ENCODE data around the gene KLK4.

Gene KLK4

GRCh38 chr19:50911206-50912101, at the start of gene KLK4:
Gene KLK4 (minus strand): TSS chr19:50911395. CDS start chr19:50910738, 657 bp downstream.
- peaks cover 45% of the 10 kb centered on the region for H3K27me3 Mint-ChIP-seq
- H3K4me3 Mint-ChIP-seq, result no peak within 1 kb of the TSS
- no peaks in the 10 kb centered on the region for H3K36me3 Mint-ChIP-seq
- no peaks in the 10 kb centered on the region for H3K9me3 Mint-ChIP-seq (ENCODE audit: low read depth)
- peaks cover 8% of the 10 kb centered on the region for H3K4me1 Mint-ChIP-seq (ENCODE audit: low read depth)
- H3K27ac Mint-ChIP-seq, result no peak within 1 kb of the TSS

DNA sequence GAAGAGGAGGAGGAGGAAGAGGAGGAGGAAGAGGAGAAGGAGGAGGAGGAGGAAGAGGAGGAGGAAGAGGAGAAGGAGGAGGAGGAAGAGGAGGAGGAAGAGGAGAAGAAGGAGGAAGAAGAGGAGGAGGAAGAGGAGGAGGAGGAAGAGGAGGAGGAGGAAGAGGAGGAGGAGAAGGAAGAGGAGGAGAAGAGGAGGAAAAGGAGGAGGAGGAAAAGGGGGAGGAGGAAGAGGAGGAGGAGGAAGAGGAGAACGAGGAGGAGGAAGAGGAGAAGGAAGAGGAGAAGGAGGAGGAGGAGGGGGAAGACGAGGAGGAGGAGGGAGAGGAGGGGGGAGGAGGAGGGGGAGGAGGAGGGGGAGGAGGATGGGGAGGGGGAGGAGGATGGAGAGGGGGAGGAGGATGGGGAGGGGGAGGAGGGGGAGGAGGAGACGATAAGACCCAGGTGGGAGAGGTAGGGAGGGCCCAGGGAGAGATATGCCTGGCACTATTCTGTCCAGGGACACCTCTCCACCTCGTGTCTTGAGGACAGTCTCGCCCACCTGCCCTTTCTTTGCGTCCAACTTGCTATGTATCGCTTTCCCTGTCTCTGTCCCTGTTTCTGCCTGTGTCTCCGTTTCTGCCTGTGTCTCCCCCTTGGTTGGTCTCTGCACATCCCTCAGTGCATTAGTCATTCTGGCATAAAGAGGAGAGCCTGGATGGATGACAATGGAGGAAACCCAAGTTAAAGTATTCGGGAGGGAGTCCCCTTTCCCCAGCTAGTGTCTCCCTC, 48.7 kb upstream of the KLK4 start:
- Mint-ChIP-seq H3K36me3 (no peaks in the 10 kb centered on the region), H3K27me3 (peaks cover 27% of the 10 kb centered on the region), H3K9me3 (ENCODE audit: low read depth) (peaks cover 4% of the 10 kb centered on the region), H3K4me3 (no peak overlapping the region), H3K27ac (no peak overlapping the region), H3K4me1 (ENCODE audit: low read depth) (no peaks in the 10 kb centered on the region)

DNA sequence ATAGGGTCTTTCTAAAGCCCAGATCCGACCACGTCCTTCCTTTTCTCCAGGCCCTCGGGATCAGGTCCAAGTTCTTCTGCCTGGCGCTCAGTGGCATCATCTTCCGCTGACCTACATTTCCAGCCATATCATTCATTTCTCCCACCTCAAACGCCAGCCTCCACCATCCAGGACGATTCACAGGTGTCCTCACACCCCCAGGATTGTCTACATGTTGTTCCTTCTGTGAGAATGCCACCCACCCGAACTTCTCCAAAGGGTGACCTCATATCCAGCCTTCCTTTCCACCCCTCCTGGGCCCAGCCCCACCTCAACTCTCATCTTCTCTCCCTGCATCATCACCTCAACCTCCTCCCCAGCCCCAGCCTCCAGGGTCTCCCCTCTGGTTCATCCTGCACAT, 46.4 kb upstream of the KLK4 start:
- Mint-ChIP-seq H3K4me3 (no peak overlapping the region), H3K9me3 (ENCODE audit: low read depth) (peaks cover under 1% of the 10 kb centered on the region), H3K36me3 (no peaks in the 10 kb centered on the region), H3K4me1 (ENCODE audit: low read depth) (no peaks in the 10 kb centered on the region), H3K27me3 (peaks cover 25% of the 10 kb centered on the region), H3K27ac (no peak overlapping the region)

DNA sequence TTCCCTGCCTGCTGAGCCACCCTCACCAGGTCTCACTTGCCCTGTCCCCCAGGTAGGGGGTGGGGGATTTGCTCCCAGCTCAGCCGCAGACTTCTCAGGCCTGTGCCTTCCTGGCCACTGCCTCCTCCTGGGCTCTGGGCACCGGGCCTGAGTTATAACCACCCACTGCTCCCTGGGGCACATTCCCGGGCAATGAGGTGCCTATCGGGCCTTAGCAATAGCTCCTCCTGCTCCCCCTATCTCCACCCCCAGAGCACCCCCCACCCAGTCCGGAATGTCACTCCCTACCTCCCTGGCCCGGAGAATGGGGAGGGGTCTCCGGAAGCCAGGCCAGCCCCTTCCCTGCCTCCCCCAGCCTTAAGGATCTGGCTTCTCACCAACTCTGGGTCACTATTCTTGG, 41.7 kb upstream of the KLK4 start, which contains the start of gene KLK5:
Gene KLK5 (minus strand): TSS at position 129 of the 400 bp plus-strand sequence. CDS start 381 bp downstream, outside the sequence.
- Mint-ChIP-seq H3K9me3 (ENCODE audit: low read depth) (no peaks in the 10 kb centered on the region), H3K27me3 (peaks cover 27% of the 10 kb centered on the region), H3K4me3 (no peak within 1 kb of the TSS), H3K4me1 (ENCODE audit: low read depth) (no peaks in the 10 kb centered on the region), H3K27ac (no peak within 1 kb of the TSS), H3K36me3 (no peaks in the 10 kb centered on the region)

DNA sequence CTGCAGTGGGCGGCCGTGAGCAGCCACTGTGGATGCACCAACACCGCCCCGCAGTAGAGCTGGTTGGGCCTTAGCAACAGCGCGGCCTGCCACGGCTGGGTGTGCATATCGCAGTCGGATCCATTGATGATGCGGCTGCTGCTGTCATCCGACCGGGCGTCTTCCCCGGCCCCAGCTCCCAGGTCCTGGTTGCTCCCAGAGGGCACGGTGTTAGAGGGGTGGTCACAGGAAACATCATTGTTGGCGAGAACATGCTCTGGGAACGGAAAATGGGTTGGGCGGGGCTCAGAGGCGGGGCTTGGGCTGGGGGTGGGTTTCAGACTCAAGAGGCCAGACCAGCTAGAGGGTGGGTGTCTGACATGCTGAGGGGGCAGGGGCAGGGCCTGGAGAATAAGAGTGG, 38.7 kb upstream of the KLK4 start:
- no peaks in the 10 kb centered on the region for H3K36me3 Mint-ChIP-seq
- H3K4me3 Mint-ChIP-seq, result no peak overlapping the region
- no peaks in the 10 kb centered on the region for H3K4me1 Mint-ChIP-seq (ENCODE audit: low read depth)
- H3K9me3 Mint-ChIP-seq (ENCODE audit: low read depth), result no peaks in the 10 kb centered on the region
- H3K27me3 Mint-ChIP-seq, result peaks cover 31% of the 10 kb centered on the region
- no peak overlapping the region for H3K27ac Mint-ChIP-seq

DNA sequence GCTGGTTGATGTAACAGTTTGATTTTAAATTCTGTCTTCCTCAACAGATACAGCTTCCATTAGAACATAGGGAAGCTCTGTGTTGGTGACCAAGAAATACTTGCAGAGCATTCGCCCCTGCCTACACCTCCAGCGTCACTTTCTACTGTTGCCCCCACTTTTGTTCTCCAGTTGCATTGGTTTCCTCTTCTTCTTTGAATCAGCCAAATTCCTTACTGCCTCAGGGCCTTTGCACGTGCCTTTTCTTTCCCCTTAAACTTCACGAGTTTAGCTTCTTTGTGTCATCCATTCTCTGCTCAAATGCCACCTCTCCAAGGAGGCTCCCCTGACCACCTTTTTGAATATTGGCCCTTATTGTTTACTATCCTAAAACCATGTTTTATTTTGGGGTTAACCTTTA, 35.9 kb upstream of the KLK4 start:
- Mint-ChIP-seq H3K27ac (no peak overlapping the region), H3K4me1 (ENCODE audit: low read depth) (no peaks in the 10 kb centered on the region), H3K36me3 (no peaks in the 10 kb centered on the region), H3K27me3 (peaks cover 26% of the 10 kb centered on the region), H3K9me3 (ENCODE audit: low read depth) (no peaks in the 10 kb centered on the region), H3K4me3 (no peak overlapping the region)

DNA sequence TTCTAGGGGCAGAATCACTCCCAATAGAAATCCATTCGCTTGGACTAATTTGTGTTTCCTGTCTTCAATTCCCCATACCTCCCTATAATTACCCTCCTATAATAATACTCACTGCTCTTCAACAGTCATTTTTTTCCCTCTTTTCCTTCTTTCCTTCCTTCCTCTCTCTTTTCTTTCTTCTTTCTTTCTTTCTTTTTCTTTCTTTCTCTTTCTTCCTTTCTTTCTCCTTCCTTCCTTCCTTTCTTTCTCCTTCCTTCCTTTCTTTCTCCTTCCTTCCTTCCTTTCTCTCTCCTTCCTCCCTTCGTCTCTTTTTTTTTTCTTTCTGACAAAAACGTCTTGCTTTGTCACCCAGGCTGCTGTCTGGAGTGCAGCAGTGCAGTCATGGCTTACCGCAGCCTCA, 33.6 kb upstream of the KLK4 start:
- Mint-ChIP-seq H3K9me3 (ENCODE audit: low read depth) (no peaks in the 10 kb centered on the region), H3K27ac (no peak overlapping the region), H3K27me3 (peaks cover 21% of the 10 kb centered on the region), H3K36me3 (no peaks in the 10 kb centered on the region), H3K4me1 (ENCODE audit: low read depth) (no peaks in the 10 kb centered on the region), H3K4me3 (no peak overlapping the region)

DNA sequence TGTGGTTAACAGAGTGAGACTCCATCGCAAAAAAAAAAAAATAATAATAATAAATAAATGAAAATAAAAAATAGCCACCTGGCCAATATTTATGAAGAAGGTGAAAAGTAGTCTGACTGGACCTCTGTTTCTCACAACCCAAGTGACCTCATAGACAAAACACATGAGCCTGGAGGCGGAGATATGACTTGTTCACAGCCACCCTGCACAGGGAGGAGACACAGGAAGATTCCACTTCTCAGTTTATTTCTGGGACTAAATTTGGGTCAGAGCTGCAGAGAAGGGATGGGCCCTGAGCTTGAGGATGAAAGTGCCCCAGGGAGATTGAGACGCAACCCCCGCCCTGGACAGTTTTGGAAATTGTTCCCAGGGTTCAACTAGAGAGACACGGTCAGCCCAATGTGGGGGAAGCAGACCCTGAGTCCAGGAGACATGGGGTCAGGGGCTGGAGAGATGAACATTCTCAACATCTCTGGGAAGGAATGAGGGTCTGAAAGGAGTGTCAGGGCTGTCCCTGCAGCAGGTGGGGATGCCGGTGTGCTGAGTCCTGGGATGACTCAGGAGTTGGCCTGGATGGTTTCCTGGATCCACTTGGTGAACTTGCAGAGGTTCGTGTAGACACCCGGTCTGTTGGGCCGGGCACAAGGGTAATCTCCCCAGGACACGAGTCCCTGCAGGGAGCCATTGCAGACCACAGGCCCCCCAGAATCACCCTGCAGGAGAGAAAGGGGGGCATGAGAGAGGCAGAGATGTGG, 32.1 kb upstream of the KLK4 start:
- Mint-ChIP-seq H3K4me3 (no peak overlapping the region), H3K36me3 (no peaks in the 10 kb centered on the region), H3K9me3 (ENCODE audit: low read depth) (no peaks in the 10 kb centered on the region), H3K27ac (no peak overlapping the region), H3K4me1 (ENCODE audit: low read depth) (no peaks in the 10 kb centered on the region), H3K27me3 (peaks cover 15% of the 10 kb centered on the region)

GRCh38 chr19:50939596-50939995, 28.4 kb upstream of the KLK4 start:
- H3K36me3 Mint-ChIP-seq, result no peaks in the 10 kb centered on the region
- no peak overlapping the region for H3K4me3 Mint-ChIP-seq
- H3K27ac Mint-ChIP-seq, result no peak overlapping the region
- no peaks in the 10 kb centered on the region for H3K4me1 Mint-ChIP-seq (ENCODE audit: low read depth)
- H3K27me3 Mint-ChIP-seq, result peaks cover 15% of the 10 kb centered on the region
- H3K9me3 Mint-ChIP-seq (ENCODE audit: low read depth), result no peaks in the 10 kb centered on the region

- H3K36me3 Mint-ChIP-seq, result no peaks in the 10 kb centered on the region
These were observed 22.4 kb upstream of the KLK4 start for GRCh38 chr19:50933640-50934039.

DNA sequence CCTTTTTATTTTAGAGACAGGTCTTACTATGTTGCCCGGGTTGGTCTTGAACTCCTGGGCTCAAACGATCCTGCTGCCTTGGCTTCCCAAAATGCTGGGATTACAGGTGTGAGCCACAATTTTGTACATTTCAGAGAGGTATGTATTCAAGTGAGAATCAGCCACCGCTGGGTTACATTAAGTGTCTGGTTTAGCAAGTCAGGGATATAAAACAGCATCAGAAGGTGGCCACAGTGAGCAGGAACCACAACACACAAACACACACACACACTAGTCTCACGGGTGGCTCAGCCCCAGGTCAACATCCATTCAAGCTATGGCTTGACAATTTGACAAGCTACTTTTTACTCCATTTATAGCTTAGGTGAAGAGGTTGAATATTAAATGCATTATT, 21.5 kb upstream of the KLK4 start:
- Mint-ChIP-seq H3K9me3 (ENCODE audit: low read depth) (no peaks in the 10 kb centered on the region), H3K27ac (no peak overlapping the region), H3K4me3 (no peak overlapping the region), H3K4me1 (ENCODE audit: low read depth) (no peaks in the 10 kb centered on the region), H3K27me3 (peaks cover 26% of the 10 kb centered on the region), H3K36me3 (no peaks in the 10 kb centered on the region)

More at GRCh38 chr19:50933640-50934039, 22.4 kb upstream of the KLK4 start:
- H3K4me1 Mint-ChIP-seq (ENCODE audit: low read depth), result no peaks in the 10 kb centered on the region
- H3K4me3 Mint-ChIP-seq, result no peak overlapping the region
- no peak overlapping the region for H3K27ac Mint-ChIP-seq
- H3K9me3 Mint-ChIP-seq (ENCODE audit: low read depth), result no peaks in the 10 kb centered on the region
- H3K27me3 Mint-ChIP-seq, result peaks cover 23% of the 10 kb centered on the region

- Mint-ChIP-seq H3K27me3 (peaks cover 26% of the 10 kb centered on the region), H3K9me3 (ENCODE audit: low read depth) (no peaks in the 10 kb centered on the region), H3K36me3 (no peaks in the 10 kb centered on the region), H3K4me3 (no peak overlapping the region), H3K4me1 (ENCODE audit: low read depth) (no peaks in the 10 kb centered on the region), H3K27ac (no peak overlapping the region)
These were observed 21.0 kb upstream of the KLK4 start for GRCh38 chr19:50932018-50932689.

DNA sequence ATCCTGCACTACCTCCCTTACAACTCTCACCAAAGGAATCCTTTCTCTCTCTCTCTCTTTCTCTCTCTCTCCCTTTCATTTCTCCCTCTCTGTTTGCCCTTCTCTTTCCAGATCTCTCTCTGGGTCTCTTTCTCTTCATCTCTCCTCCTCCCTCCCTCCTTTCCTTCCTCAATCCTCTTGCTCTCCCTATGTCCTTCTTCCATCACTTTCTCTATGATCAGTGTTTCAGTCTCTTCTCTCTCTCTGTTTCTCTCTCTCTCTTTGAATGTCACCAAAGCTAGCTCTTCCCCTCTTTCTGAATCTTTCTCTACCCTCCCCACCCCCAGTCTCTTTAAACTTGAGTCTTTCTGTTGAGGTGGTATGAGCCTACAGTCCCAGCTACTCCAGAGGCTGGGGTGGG, 19.8 kb upstream of the KLK4 start:
- Mint-ChIP-seq H3K4me1 (ENCODE audit: low read depth) (no peaks in the 10 kb centered on the region), H3K27ac (no peak overlapping the region), H3K4me3 (no peak overlapping the region), H3K36me3 (no peaks in the 10 kb centered on the region), H3K27me3 (peaks cover 22% of the 10 kb centered on the region), H3K9me3 (ENCODE audit: low read depth) (no peaks in the 10 kb centered on the region)

DNA sequence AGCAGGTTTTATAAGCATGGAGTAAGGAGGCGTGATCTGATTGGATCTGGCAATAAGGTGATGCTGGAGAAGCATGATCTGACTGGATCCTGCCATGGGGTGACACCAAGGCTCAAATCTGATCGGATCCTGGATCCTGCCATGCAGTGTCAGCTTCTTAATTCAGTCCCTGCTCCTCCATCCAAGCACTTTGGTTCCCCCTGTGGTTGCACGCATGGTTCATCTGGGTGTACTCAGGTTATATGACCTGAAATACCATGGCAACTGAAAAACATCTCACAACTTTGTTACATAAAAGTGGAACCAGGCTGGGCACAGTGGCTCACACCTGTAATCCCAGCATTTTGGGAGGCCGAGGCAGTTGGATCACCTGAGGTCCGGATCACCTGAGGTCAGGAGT, 17.6 kb upstream of the KLK4 start:
- Mint-ChIP-seq H3K4me1 (ENCODE audit: low read depth) (no peaks in the 10 kb centered on the region), H3K27ac (no peak overlapping the region), H3K27me3 (peaks cover 22% of the 10 kb centered on the region), H3K36me3 (no peaks in the 10 kb centered on the region), H3K9me3 (ENCODE audit: low read depth) (no peaks in the 10 kb centered on the region), H3K4me3 (no peak overlapping the region)

Data from activated naive CD8-positive, alpha-beta T cell (primary cell).